H1 (cell line): Measurements from ENCODE around the gene KCND3. TPM values are rescaled to one million over a fixed set of nuclear protein-coding genes. Genes with fewer than 3 reads are reported as not detected.

Experiments
- CTCF ChIA-PET: fragments of 300-600 bp; sonication (Branson Sonifier 250); formaldehyde crosslinking; loops from one replicate; lab custom pipeline; 2021; ENCODE audit not compliant: partially characterized antibody; lab: Charles Lee
- POLR2A ChIA-PET: fragments of 300-600 bp; sonication (Branson Sonifier 250); formaldehyde crosslinking; loops from one replicate; lab custom pipeline; 2021; ENCODE audit warnings: inconsistent platforms; ENCODE audit not compliant: partially characterized antibody; lab: Charles Lee
- DNase-seq, 2 experiments: peaks; one replicate each; pipeline versions ENCODE4 v3.0.0 to v3.0.0-alpha.2; 2010 to 2022; ENCODE audit warnings: low spot score in 2 of 2, low read depth in 1 of 2, mixed read lengths in 1 of 2
- FAIRE-seq: peaks from 2 replicates; lab custom pipeline; 2011; peaks lifted over from hg19 to GRCh38; lab: Jason Lieb, UNC
- H2AFZ ChIP-seq: 2 replicates; pipeline ENCODE4 v1.8.1; 2012; ENCODE audit warnings: low read length, inconsistent platforms
- H2AK5ac ChIP-seq: 2 replicates; pipeline ENCODE4 v1.6.1; 2013; ENCODE audit warnings: low read depth, low read length
- H2BK120ac ChIP-seq: replicated peaks from 2 replicates; pipeline ENCODE3; 2013; ENCODE audit warnings: low read depth, low read length, inconsistent platforms
- H2BK12ac ChIP-seq: 2 replicates; pipeline ENCODE4 v1.6.1; 2013; ENCODE audit warnings: low read depth, low read length
- H2BK15ac ChIP-seq: 2 replicates; pipeline ENCODE4 v1.6.1; 2013; ENCODE audit warnings: low read length
- H2BK20ac ChIP-seq: 2 replicates; pipeline ENCODE4 v1.6.1; 2013; ENCODE audit warnings: low read length
- H2BK5ac ChIP-seq: 2 replicates; pipeline ENCODE4 v1.6.1; 2013; ENCODE audit warnings: low read depth, low read length
- H3K14ac ChIP-seq: 2 replicates; pipeline ENCODE4 v1.6.1; 2013; ENCODE audit warnings: inconsistent platforms; ENCODE audit not compliant: insufficient read length
- H3K18ac ChIP-seq: 2 replicates; pipeline ENCODE4 v1.6.1; 2013; ENCODE audit warnings: low read length; ENCODE audit errors: extremely low read depth
- H3K23ac ChIP-seq: 2 replicates; pipeline ENCODE4 v1.6.1; 2013; ENCODE audit warnings: inconsistent platforms; ENCODE audit not compliant: insufficient read length
- H3K23me2 ChIP-seq: 2 replicates; pipeline ENCODE4 v1.6.1; 2013; ENCODE audit warnings: low read depth, low read length
- H3K27ac ChIP-seq: 2 replicates; pipeline ENCODE4 v1.6.1; 2011; ENCODE audit warnings: low read depth, low read length, inconsistent platforms
- H3K27me3 ChIP-seq, 4 experiments: replicated peaks in 1 of 4; 1 replicate in 1 of 4; 2 replicates in 3 of 4; pipeline versions ENCODE4 v1.6.1 to v1.8.1; 2011 to 2013; ENCODE audit warnings: low read length in 3 of 4, mild to moderate bottlenecking in 3 of 4, inconsistent platforms in 2 of 4, mixed read lengths in 2 of 4, moderate library complexity in 1 of 4; ENCODE audit not compliant: control insufficient read depth in 3 of 4, insufficient read depth in 3 of 4; ENCODE audit errors: extremely low read depth in 1 of 4
- H3K36me3 ChIP-seq, 4 experiments: 2 replicates each; pipeline versions ENCODE4 v1.6.1 to v1.8.1; 2011 to 2013; ENCODE audit warnings: mild to moderate bottlenecking in 4 of 4, low read length in 3 of 4, moderate library complexity in 2 of 4, control low read depth in 1 of 4, inconsistent platforms in 1 of 4; ENCODE audit not compliant: insufficient read depth in 4 of 4, control insufficient read depth in 2 of 4
- H3K4ac ChIP-seq: replicated peaks from 2 replicates; pipeline ENCODE3; 2013; ENCODE audit warnings: low read length, low read depth, mixed read lengths, inconsistent platforms; ENCODE audit not compliant: insufficient read length
- H3K4me1 ChIP-seq, 4 experiments: replicated peaks in 1 of 4; 1 replicate in 1 of 4; 2 replicates in 3 of 4; pipeline versions ENCODE4 v1.6.1 to v1.8.1; 2011 to 2013; ENCODE audit warnings: low read length in 3 of 4, inconsistent platforms in 2 of 4, mixed read lengths in 1 of 4; ENCODE audit not compliant: insufficient read depth in 4 of 4, control insufficient read depth in 3 of 4
- H3K4me2 ChIP-seq, 2 experiments: 2 replicates each; pipeline versions ENCODE4 v1.6.1 to v1.8.1; 2011 to 2013; ENCODE audit warnings: low read depth in 2 of 2, low read length in 2 of 2, control low read depth in 1 of 2, inconsistent platforms in 1 of 2, mild to moderate bottlenecking in 1 of 2; ENCODE audit not compliant: insufficient read depth in 1 of 2
- H3K4me3 ChIP-seq, 4 experiments: fragments of 200-600, 300-600 bp in 1 of 4; sonication (generic), shearing (Covaris generic), sonication (Bioruptor Twin) in 1 of 4; 2 replicates each; pipeline versions ENCODE4 v1.5.1 to v1.8.1; 2011 to 2016; ENCODE audit warnings: low read length in 4 of 4, low read depth in 3 of 4, control low read depth in 2 of 4, inconsistent platforms in 2 of 4, mild to moderate bottlenecking in 2 of 4, mixed read lengths in 1 of 4, moderate library complexity in 1 of 4; ENCODE audit not compliant: insufficient read depth in 2 of 4; ENCODE audit errors: extremely low read depth in 1 of 4
- H3K56ac ChIP-seq: replicated peaks from 2 replicates; pipeline ENCODE3; 2013; ENCODE audit warnings: low read depth, mild to moderate bottlenecking, mixed read lengths, low read length, inconsistent platforms; ENCODE audit not compliant: insufficient read length
- H3K79me1 ChIP-seq: 2 replicates; pipeline ENCODE4 v1.6.1; 2013; ENCODE audit warnings: low read depth, low read length, control low read depth
- H3K79me2 ChIP-seq, 2 experiments: 2 replicates each; pipeline versions ENCODE4 v1.6.1 to v1.8.1; 2012 to 2013; ENCODE audit warnings: low read length in 2 of 2, mild to moderate bottlenecking in 2 of 2, inconsistent platforms in 1 of 2; ENCODE audit not compliant: insufficient read depth in 2 of 2, control insufficient read depth in 1 of 2
- H3K9ac ChIP-seq, 4 experiments: replicated peaks in 1 of 4; 1 replicate in 1 of 4; 2 replicates in 3 of 4; pipeline versions ENCODE4 v1.6.1 to v1.8.1; 2011 to 2013; ENCODE audit warnings: low read depth in 3 of 4, low read length in 3 of 4, control low read depth in 2 of 4, mild to moderate bottlenecking in 2 of 4, moderate library complexity in 2 of 4, inconsistent platforms in 1 of 4; ENCODE audit errors: extremely low read depth in 1 of 4
- H3K9me3 ChIP-seq, 2 experiments: 2 replicates each; pipeline versions ENCODE4 v1.6.1 to v1.8.1; 2012 to 2013; ENCODE audit warnings: mild to moderate bottlenecking in 2 of 2, moderate library complexity in 2 of 2, control low read depth in 1 of 2, inconsistent platforms in 1 of 2, low read depth in 1 of 2, low read length in 1 of 2, mixed read lengths in 1 of 2; ENCODE audit not compliant: insufficient read depth in 2 of 2
- H4K20me1 ChIP-seq, 2 experiments: replicated peaks in 1 of 2; 2 replicates each; pipeline versions ENCODE3 to v1.8.1; 2011 to 2013; ENCODE audit warnings: inconsistent platforms in 2 of 2, low read length in 2 of 2, mild to moderate bottlenecking in 1 of 2; ENCODE audit not compliant: insufficient read depth in 2 of 2, control insufficient read depth in 1 of 2
- H4K5ac ChIP-seq: 2 replicates; pipeline ENCODE4 v1.6.1; 2013; ENCODE audit warnings: low read length, low read depth, mixed read lengths, inconsistent platforms; ENCODE audit not compliant: insufficient read length
- H4K8ac ChIP-seq: 2 replicates; pipeline ENCODE4 v1.8.0; 2013; ENCODE audit warnings: mild to moderate bottlenecking, moderate library complexity, low read length, inconsistent platforms; ENCODE audit not compliant: insufficient read depth; ENCODE audit errors: extremely low read depth
- H4K91ac ChIP-seq: replicated peaks from 2 replicates; pipeline ENCODE3; 2013; ENCODE audit warnings: low read length, mixed read lengths, inconsistent platforms; ENCODE audit not compliant: insufficient read length
- BCL11A ChIP-seq, 2 experiments: IDR thresholded peaks; one replicate each; pipeline ENCODE4 v1.6.1; 2011; ENCODE audit warnings: low read depth in 2 of 2, low read length in 2 of 2, mild to moderate bottlenecking in 2 of 2
- CREB1 ChIP-seq: IDR thresholded peaks from 2 replicates; pipeline ENCODE4 v1.6.1; 2012; ENCODE audit warnings: inconsistent platforms
- EGR1 ChIP-seq: IDR thresholded peaks from 2 replicates; pipeline ENCODE4 v1.6.1; 2011; ENCODE audit warnings: low read depth, low read length, borderline replicate concordance
- GABPA ChIP-seq: IDR thresholded peaks from 2 replicates; pipeline ENCODE4 v1.6.1; 2011; ENCODE audit warnings: mild to moderate bottlenecking, low read length, moderate library complexity, borderline replicate concordance; ENCODE audit not compliant: insufficient read depth
- HDAC6 ChIP-seq: IDR thresholded peaks from one replicate; pipeline ENCODE4 v1.7.1; 2012; ENCODE audit warnings: low read depth, mild to moderate bottlenecking, inconsistent platforms, low read length, moderate library complexity
- JUND ChIP-seq: IDR thresholded peaks from 2 replicates; pipeline ENCODE4 v1.6.1; 2011; ENCODE audit warnings: mild to moderate bottlenecking, improper control_type of control experiment, low read length
- KDM1A ChIP-seq: fragments of 200-600, 300-600 bp; sonication (generic); IDR thresholded peaks from 2 replicates; pipeline ENCODE4 v1.7.1; 2016; ENCODE audit warnings: mild to moderate bottlenecking, low read length, borderline replicate concordance
- PHF8 ChIP-seq: fragments of 200-600 bp; sonication (generic); conservative IDR thresholded peaks from 2 replicates; pipeline ENCODE4 v1.7.1; 2012; ENCODE audit warnings: low read depth, mild to moderate bottlenecking, inconsistent platforms, low read length, moderate library complexity
- POLR2A ChIP-seq, 2 experiments: IDR thresholded peaks; 1 replicate in 1 of 2; 2 replicates in 1 of 2; pipeline ENCODE4 v1.6.1; 2011; ENCODE audit warnings: low read depth in 2 of 2, low read length in 2 of 2, mild to moderate bottlenecking in 2 of 2; ENCODE audit errors: control extremely low read depth in 1 of 2
- SAP30 ChIP-seq: fragments of 300-600 bp; sonication (generic); IDR thresholded peaks from 2 replicates; pipeline ENCODE4 v1.7.1; 2012; ENCODE audit warnings: low read length, moderate library complexity, mild to moderate bottlenecking, inconsistent platforms; ENCODE audit not compliant: insufficient read depth, insufficient replicate concordance
- SUZ12 ChIP-seq: fragments of 200-600 bp; sonication (generic); IDR thresholded peaks from 2 replicates; pipeline ENCODE4 v1.6.1; 2012; ENCODE audit warnings: mild to moderate bottlenecking, inconsistent platforms, low read length, moderate library complexity, mixed read lengths
- TBP ChIP-seq: IDR thresholded peaks from 2 replicates; pipeline ENCODE4 v1.6.1; 2011; ENCODE audit warnings: low read depth, low read length, improper control_type of control experiment
- WGBS, 2 experiments: shearing (Covaris generic) in 1 of 2; methylation state at CpG; one replicate each; pipeline versions ENCODE4 v1.1.6 to v1.1.7; 2013 to 2015; ENCODE audit warnings: low lambda C conversion rate in 2 of 2, mixed read lengths in 2 of 2, inconsistent platforms in 1 of 2, low coverage in 1 of 2, missing lambda C conversion rate in 1 of 2; ENCODE audit not compliant: insufficient replicate concordance in 2 of 2, insufficient coverage in 1 of 2, insufficient read length in 1 of 2; ENCODE audit errors: extremely low coverage in 1 of 2, missing lambda C conversion rate in 1 of 2; 5-methylcytosine and 5-hydroxymethylcytosine counted together
- polyA plus RNA-seq, 7 experiments: library from polyadenylated mRNA; depleted of rRNA in 3 of 7; stranded (reverse) in 5 of 7; unstranded in 2 of 7; fragments of >200 nt in 5 of 7; fragments of 200-250 nt in 2 of 7; gene quantifications; 1 replicate in 5 of 7; 2 replicates in 1 of 7; 4 replicates in 1 of 7; pipeline versions ENCODE4 v1.2.1 to v1.2.3, GENCODE V29; 2011 to 2013; ENCODE audit warnings: missing spikeins in 2 of 7, mixed read lengths in 2 of 7
- total RNA-seq: library from RNA; stranded (reverse); fragmentation: NEBNext Ultra II Directional; extraction: Animal tissue kit (Norgen Biotek cat#: 25700); gene quantifications from 2 replicates; pipeline ENCODE4 v1.2.1, GENCODE V29; 2021
- TF ChIP-seq, protein P1 (sequence below): IDR thresholded peaks from 2 replicates; pipeline ENCODE4 v1.6.1; 2012; ENCODE audit warnings: inconsistent platforms

The KCND3 gene
- total and polyA plus RNA-seq, 2 of the 8 experiments (the other 6 are each of a cell fraction or from before 2014, with no cell fraction given): 0.14 to 0.48 TPM

DNA sequence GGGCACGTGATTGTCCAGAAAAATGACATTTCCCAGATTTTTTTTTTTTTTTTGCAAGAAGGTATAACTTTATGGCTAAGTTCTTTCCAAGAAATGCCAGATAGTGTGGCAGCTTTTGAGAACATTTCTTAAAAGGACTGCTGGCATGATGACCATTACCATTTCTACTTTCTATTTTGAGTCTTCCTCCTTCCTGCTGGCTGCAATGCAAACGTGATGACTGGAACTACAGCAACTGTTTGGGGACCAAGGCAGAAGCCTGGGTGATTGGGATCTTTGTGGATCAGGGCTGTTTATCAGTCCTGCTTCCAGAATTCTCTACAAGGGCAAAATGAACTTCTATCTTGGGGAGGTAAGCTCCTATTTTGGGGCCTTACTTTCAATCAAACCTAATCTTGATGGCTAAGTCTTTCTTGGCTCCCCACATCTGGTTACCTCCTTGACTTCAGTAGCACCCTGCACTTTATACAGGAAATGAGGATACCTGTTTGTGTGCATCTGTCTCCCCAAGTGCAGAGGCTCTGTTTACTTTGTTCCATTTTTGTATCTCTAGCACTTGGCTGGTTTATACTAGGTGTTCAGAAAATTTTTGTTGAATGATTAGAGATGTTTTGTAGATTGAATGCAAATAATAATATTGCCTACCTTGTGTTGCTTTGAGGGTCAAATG, 237.4 kb downstream of the KCND3 start:
- no peaks in the 10 kb centered on the region for H3K9me3 ChIP-seq
- no peak overlapping the region for H3K14ac ChIP-seq
- H2BK12ac ChIP-seq: no peak overlapping the region
- no peak overlapping the region for H4K8ac ChIP-seq
- H2AK5ac ChIP-seq: no peak overlapping the region
- peaks cover 0 to 3% (median 1%) of the 10 kb centered on the region in 4 experiments; a peak in 3 of 7 replicates for H3K4me1 ChIP-seq
- CTCF ChIA-PET: interaction anchor here (1.0 to 40.4 kb wide), 6 partner anchors 17 to 244 kb away, joined by 3 to 1070 read pairs (median 4); partner anchors contain the start of gene INKA2
- H4K91ac ChIP-seq: no peak overlapping the region
- no peak overlapping the region for H3K9ac ChIP-seq
- H3K23me2 ChIP-seq: 0 out of 2 replicates have a peak, but pooled peaks cover 2% of the 10 kb centered on the region
- H2AFZ ChIP-seq: no peak overlapping the region
- no peak overlapping the region for H2BK20ac ChIP-seq
- H2BK5ac ChIP-seq: no peak overlapping the region
- no peak overlapping the region for H2BK15ac ChIP-seq
- FAIRE-seq (no peak), DNase-seq (no peak)
- 65% methylated on average over 2 of the region's 2 CpGs; no CpG with 5 or more reads in 1 of the 2 experiments for WGBS, 2 experiments
- no peak overlapping the region for H3K4ac ChIP-seq
- H3K27ac ChIP-seq: no peak overlapping the region
- H3K23ac ChIP-seq: no peak overlapping the region
- POLR2A ChIA-PET: interaction anchor here (0.7 to 3.4 kb wide), 7 partner anchors 12 to 37 kb away, joined by 3 to 31 read pairs (median 4); partner anchors contain the start of gene INKA2
- no peaks in the 10 kb centered on the region for H4K20me1 ChIP-seq
- H2BK120ac ChIP-seq: no peak overlapping the region
- no peak overlapping the region for H3K4me3 ChIP-seq
- no peaks in the 10 kb centered on the region for H3K27me3 ChIP-seq
- H3K18ac ChIP-seq: no peak overlapping the region
- 0 out of 2 replicates have a peak, but pooled peaks cover under 1% of the 10 kb centered on the region for H3K79me1 ChIP-seq
- 0 out of 8 replicates have a peak, but pooled peaks cover 0 to under 1% (median 0%) of the 10 kb centered on the region in 4 experiments for H3K36me3 ChIP-seq
- H3K79me2 ChIP-seq: peaks cover 2 to 12% of the 10 kb centered on the region in 2 experiments; a peak in 3 of 4 replicates
- H3K4me2 ChIP-seq: no peak overlapping the region
- no peak overlapping the region for H3K56ac ChIP-seq
- H4K5ac ChIP-seq: no peak overlapping the region
- no peak for TF ChIP-seq SAP30
- no peak for TF ChIP-seq SUZ12
- TF ChIP-seq KDM1A: no peak
- no peak for TF ChIP-seq HDAC6
- no peak for TF ChIP-seq CREB1
- no peak for TF ChIP-seq GABPA
- no peak for TF ChIP-seq PHF8
- TF ChIP-seq, protein P1, sequence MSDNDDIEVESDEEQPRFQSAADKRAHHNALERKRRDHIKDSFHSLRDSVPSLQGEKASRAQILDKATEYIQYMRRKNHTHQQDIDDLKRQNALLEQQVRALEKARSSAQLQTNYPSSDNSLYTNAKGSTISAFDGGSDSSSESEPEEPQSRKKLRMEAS: no peak
- no peak for TF ChIP-seq EGR1
- no peak for TF ChIP-seq BCL11A (IDR thresholded peaks at IDR 0.05; ENCODE audit: low read depth in 2 of 2, low read length in 2 of 2)
- no peak for TF ChIP-seq JUND
- no peak for TF ChIP-seq TBP
- no peak for TF ChIP-seq POLR2A (IDR thresholded peaks at IDR 0.05; ENCODE audit: control extremely low read depth in 1 of 2, low read depth in 2 of 2, low read length in 2 of 2)
